Adipocyte (in vitro differentiated cells): ENCODE measurements around the gene PPM1E.
"Not testable (repeated sequence)": the region's sequence is repeated elsewhere in the genome, so short reads cannot be mapped to it uniquely, and the experiment has no call there.

Experiments
- DNase-seq: peaks from one replicate; pipeline ENCODE4 v3.0.0-alpha.2; 2015; ENCODE audit warnings: low read depth
- H3K27me3 ChIP-seq: replicated peaks from 2 replicates; pipeline ENCODE4 v1.7.0; 2013; ENCODE audit warnings: mild to moderate bottlenecking, low read length, moderate library complexity; ENCODE audit not compliant: control insufficient read depth, insufficient read depth
- H3K36me3 ChIP-seq: 2 replicates; pipeline ENCODE4 v1.7.0; 2013; ENCODE audit warnings: low read length, mild to moderate bottlenecking, moderate library complexity; ENCODE audit not compliant: control insufficient read depth, insufficient read depth, severe bottlenecking
- H3K4me1 ChIP-seq: 2 replicates; pipeline ENCODE4 v1.7.0; 2013; ENCODE audit warnings: mild to moderate bottlenecking, low read length, moderate library complexity; ENCODE audit not compliant: control insufficient read depth, insufficient read depth
- H3K4me3 ChIP-seq: 2 replicates; pipeline ENCODE4 v1.7.0; 2013; ENCODE audit warnings: mild to moderate bottlenecking, low read length, moderate library complexity
- H3K9ac ChIP-seq: 2 replicates; pipeline ENCODE4 v1.7.0; 2013; ENCODE audit warnings: mild to moderate bottlenecking, low read length, moderate library complexity
- H3K9me3 ChIP-seq: 2 replicates; pipeline ENCODE4 v1.7.0; 2013; ENCODE audit warnings: mild to moderate bottlenecking, low read length, moderate library complexity; ENCODE audit not compliant: control insufficient read depth

PPM1E gene

DNA sequence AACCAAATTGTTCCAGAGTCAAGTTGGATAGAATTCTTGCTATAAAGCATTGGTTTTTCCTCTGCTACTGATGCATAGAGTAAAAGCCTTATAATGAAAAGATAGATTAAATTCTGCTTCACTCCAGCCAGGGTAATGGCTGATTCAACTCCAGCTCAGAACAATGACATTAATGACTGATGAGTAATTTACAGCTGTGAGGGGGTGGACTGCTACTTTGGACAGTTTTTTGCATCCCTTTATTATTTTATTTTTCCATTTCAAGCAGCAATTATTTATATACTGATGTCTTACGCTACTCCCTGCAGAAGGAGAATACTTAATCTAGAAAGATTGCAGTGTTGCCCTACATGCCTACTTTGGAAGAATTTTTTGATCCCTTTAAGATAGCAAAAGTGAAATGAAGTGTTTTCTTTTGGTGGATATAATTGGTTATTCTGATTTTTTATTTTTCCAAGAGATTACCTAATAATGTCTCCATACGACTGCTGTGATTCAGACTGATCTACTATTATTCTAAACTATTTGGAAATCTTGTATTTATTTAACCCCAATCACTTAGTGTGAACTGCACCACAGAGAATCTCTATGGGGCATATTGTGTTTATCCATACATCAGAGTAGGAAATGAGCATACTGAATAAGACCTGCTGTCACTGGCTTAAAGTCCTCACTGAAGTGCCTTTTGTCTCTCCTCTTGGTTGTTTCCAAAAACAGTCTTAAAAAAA, 201.5 kb downstream of the PPM1E start:
- H3K9me3 ChIP-seq, result no peaks in the 10 kb centered on the region
- peak; percentile 20 for DNase-seq
- H3K9ac ChIP-seq, result no peak overlapping the region
- H3K4me1 ChIP-seq, result peaks cover 9% of the 10 kb centered on the region
- H3K4me3 ChIP-seq, result no peak overlapping the region
- no peaks in the 10 kb centered on the region for H3K36me3 ChIP-seq
- no peaks in the 10 kb centered on the region for H3K27me3 ChIP-seq

DNA sequence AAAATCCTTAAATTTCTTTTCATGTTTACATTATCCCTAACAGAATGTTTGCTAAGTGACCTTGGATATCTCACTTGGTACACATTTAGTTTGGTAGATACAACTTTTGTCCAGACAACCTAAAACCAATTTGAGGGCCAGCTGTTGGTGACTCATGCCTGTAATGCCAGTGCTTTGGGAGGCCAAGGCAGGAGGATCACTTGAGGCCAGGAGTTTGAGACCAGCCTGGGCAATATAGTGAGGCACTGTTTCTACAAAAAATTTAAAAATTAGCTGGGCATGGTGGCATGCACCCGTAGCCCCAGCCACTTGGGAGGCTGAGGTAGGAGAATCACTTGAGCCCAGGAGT, 202.0 kb downstream of the PPM1E start:
- DNase-seq, H3K27me3 ChIP-seq, H3K4me1 ChIP-seq, H3K9ac ChIP-seq, H3K9me3 ChIP-seq, H3K4me3 ChIP-seq, H3K36me3 ChIP-seq: not testable (repeated sequence)

DNA sequence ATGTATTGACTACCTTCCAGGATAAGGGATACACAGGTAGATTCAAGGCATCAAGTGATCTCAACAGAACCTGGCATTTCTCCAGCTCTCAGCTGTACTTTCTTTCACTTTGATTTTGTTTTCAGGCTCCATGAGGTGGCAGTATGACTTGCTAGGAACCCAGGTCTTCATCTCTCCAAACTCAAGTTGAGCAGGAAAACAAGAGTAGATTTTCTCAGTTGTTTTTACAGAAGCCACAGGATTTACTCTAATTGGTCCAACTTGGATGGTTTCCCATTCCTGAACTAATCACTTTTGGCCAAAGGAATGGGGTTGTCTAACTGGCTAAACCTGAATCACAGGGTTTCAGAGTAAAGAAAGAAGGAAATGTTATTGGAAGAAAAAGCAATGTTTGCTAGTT, 204.4 kb downstream of the PPM1E start:
- Histone ChIP-seq H3K36me3 (no peaks in the 10 kb centered on the region), H3K4me3 (no peak overlapping the region), H3K4me1 (peaks cover 11% of the 10 kb centered on the region), H3K9me3 (no peaks in the 10 kb centered on the region), H3K9ac (no peak overlapping the region), H3K27me3 (no peaks in the 10 kb centered on the region)
- peak; percentile 61 for DNase-seq

DNA sequence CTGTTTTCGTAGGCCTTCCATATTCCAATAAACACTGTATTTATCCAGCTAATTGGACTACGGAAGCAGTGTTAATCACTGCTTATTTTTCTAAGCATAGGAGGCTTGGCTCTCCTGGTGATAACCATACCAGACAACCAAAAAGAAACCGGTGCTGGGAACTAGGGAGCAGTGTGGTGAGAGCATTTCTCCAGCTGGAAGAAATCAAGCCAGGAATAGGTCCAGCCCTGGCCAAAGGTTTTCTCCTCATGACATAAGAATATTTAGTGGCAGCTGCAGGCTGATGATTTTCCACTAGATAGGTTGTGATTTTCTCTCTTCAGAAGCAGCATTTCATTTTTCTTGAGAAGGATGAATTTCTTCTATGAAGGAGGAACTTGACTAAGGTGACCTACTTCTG, 209.6 kb downstream of the PPM1E start:
- Histone ChIP-seq H3K4me3 (no peak overlapping the region), H3K36me3 (no peaks in the 10 kb centered on the region), H3K9ac (no peak overlapping the region), H3K4me1 (peaks cover 8% of the 10 kb centered on the region), H3K27me3 (no peaks in the 10 kb centered on the region), H3K9me3 (no peaks in the 10 kb centered on the region)
- no peak for DNase-seq

DNA sequence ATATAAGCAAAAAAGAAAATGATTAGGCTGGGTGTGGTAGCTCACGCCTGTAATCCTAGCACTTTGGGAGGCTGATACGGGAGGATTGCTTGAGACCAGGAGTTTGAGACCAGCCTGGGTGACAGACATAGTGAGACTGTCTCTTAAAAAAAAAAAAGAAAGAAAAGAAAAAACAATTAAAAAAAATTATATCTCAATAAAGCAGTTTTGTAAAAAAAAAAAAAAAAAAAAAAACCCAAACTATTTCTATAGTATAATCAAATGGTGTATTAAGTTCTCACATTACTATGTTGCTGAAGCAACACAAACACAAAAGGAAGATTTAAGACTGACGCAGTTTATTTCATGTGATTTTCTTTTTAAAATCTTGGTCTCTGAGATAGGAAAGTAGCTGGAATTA, 210.6 kb downstream of the PPM1E start:
- DNase-seq, result no peak
- no peaks in the 10 kb centered on the region for H3K9me3 ChIP-seq
- H3K4me3 ChIP-seq, result no peak overlapping the region
- H3K36me3 ChIP-seq, result no peaks in the 10 kb centered on the region
- peaks cover 8% of the 10 kb centered on the region for H3K4me1 ChIP-seq
- no peak overlapping the region for H3K9ac ChIP-seq
- H3K27me3 ChIP-seq, result no peaks in the 10 kb centered on the region

DNA sequence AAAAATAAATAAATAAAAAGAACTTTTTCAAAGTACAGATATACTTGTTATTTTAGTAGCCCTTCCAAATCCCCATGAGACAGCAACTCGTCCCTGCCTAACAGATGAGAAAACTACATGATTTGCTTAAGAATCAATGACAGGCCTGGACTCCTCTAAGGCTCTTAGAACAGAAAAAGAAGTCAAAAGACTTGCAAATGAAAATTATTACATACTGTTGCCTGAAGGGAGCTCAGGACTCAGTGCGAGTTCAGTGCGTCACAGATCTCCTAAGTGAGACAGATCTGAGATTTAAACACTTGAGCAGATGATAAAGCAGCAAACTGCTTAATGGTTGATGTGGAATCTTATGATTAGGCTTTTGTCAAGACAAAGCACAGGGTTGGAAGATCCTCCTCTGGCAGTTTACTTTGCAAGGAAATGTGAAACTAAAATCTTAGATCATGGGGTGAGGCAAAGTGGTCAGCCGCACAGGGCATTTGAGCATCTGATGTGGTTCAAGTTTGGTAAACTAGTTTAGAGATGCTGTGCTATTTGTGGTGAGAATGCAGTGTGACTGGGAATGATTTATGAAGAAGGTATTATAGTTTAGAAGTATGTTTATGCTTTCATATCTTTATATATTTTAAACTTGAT, 212.9 kb downstream of the PPM1E start:
- DNase-seq, result no peak
- Histone ChIP-seq H3K4me3 (no peak overlapping the region), H3K9ac (no peak overlapping the region), H3K4me1 (peaks cover 8% of the 10 kb centered on the region), H3K27me3 (no peaks in the 10 kb centered on the region), H3K9me3 (no peaks in the 10 kb centered on the region), H3K36me3 (no peaks in the 10 kb centered on the region)

DNA sequence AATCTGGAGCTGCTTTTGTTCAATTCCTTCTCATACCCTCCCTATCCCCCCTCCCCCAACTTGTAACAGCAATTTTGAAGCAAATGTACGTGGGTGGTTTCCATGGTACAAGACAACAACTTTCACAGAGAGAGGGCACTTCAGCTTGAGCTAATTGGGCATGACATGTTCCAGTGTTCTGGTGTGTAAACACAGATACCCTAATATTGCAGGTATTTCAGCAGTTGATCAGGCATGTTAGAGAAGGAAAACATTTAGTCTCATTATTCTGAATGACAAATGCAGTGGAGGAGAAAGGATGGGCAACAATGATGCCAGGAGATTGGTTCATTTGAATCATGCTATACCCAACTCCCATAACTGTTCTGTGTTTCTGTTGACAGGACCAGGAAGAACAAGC, 213.5 kb downstream of the PPM1E start:
- peaks cover 8% of the 10 kb centered on the region for H3K4me1 ChIP-seq
- DNase-seq, result no peak
- no peak overlapping the region for H3K9ac ChIP-seq
- no peaks in the 10 kb centered on the region for H3K36me3 ChIP-seq
- H3K9me3 ChIP-seq, result no peaks in the 10 kb centered on the region
- no peaks in the 10 kb centered on the region for H3K27me3 ChIP-seq
- no peak overlapping the region for H3K4me3 ChIP-seq

DNA sequence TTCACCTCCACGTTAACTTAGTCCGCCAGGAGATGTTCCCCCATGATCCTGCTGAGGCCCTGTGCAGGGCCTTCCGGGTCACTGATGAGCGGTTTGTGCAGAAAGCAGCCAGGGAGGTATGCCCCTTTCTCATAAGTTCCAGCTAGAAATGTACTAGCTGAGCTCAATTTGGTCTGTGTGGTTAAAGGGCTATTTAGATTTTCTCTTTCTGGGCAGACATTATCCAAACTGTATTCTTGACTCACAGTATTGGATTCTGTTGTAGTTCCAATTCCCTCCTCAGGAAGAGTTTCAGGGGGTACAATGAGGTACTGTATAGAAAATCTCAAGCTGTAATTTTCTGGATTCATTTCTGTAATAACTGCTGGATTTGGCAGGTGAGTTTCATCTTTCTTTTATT, 214.0 kb downstream of the PPM1E start:
- Histone ChIP-seq H3K4me1 (peaks cover 8% of the 10 kb centered on the region), H3K9me3 (no peaks in the 10 kb centered on the region), H3K36me3 (no peaks in the 10 kb centered on the region), H3K9ac (no peak overlapping the region), H3K4me3 (no peak overlapping the region), H3K27me3 (no peaks in the 10 kb centered on the region)
- no peak for DNase-seq

DNA sequence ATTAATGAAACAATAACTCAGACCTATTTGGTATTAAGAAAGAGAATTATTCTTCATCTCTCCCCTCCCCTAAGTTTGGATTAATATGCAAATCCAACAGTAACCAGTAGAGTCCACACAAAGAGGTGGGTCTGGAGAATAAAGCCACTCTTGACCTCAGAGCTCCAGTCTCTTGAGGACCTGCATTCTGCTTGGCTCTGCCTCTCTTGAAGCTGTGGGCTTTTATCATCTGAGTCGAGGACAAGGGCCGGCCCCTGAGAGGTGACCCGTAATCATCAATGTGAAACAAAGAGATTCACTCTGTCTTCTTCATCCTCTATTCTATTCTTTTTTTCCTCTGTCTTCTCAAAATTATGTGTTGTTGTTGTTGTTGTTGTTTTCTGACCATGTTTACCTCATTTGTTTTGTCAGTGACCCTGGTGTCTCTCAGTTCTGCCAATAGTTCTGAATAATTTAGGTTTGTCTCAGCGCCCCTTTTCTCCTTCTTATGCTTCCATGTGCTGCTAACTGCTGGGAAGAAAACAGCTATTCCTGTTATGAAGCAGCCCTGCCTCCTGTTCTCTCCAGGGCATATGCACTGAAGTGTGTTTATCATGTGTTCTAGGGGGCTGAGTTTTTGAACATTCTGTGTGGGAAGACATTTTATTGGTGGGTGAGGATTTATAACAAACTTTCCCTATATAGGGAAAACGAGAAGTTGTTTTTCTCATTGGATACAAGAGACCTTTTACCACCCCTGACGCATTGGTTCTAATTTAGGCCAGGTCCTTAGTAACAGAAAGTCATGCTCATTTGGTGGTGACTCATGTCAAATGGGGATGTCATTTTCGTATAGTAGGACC, 215.2 kb downstream of the PPM1E start:
- H3K9me3 ChIP-seq, result no peaks in the 10 kb centered on the region
- H3K9ac ChIP-seq, result no peak overlapping the region
- no peaks in the 10 kb centered on the region for H3K36me3 ChIP-seq
- no peak for DNase-seq
- H3K4me3 ChIP-seq, result no peak overlapping the region
- H3K27me3 ChIP-seq, result no peaks in the 10 kb centered on the region
- H3K4me1 ChIP-seq, result no peaks in the 10 kb centered on the region

DNA sequence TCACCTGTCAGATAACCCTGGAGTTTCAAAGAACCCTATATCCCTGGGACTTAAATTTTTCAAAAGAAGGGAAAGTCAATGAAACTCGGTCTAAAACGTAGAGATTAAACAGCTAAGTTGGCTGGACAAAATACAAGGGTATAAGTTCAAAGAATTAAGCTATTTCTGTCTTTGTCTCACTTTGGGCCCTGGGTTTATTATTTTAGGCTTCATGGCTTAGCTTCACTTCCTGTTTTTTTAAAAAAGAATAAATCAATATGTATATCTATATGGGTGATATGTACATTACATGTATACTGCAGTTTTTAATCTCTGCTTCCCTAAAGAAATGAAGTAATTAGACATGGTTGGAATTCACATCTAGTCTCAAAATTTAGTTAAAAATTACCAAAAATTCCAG, 218.7 kb downstream of the PPM1E start:
- no peaks in the 10 kb centered on the region for H3K36me3 ChIP-seq
- DNase-seq, result no peak
- no peak overlapping the region for H3K9ac ChIP-seq
- no peaks in the 10 kb centered on the region for H3K9me3 ChIP-seq
- no peak overlapping the region for H3K4me3 ChIP-seq
- H3K27me3 ChIP-seq, result no peaks in the 10 kb centered on the region
- no peaks in the 10 kb centered on the region for H3K4me1 ChIP-seq

DNA sequence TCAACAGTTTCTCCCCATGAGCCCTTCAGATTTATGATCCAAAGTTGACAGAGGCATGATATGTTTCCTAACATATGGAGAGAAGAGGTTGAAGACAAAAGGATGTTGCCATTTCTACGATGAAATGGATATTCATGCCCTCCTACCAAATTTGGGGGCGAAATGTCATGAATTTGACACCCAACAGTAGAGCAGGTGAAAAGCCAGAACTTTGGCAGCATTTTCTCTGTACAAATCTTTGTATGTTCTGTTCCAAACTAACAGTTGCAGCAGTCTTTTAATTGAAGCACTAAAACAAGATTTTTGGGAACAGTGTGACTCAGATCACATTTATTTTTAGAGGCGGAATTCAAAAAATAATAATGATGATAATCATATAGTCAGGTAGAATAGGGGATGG, 220.9 kb downstream of the PPM1E start:
- DNase-seq, result no peak
- Histone ChIP-seq H3K36me3 (no peaks in the 10 kb centered on the region), H3K4me1 (no peaks in the 10 kb centered on the region), H3K9ac (no peak overlapping the region), H3K4me3 (no peak overlapping the region), H3K27me3 (no peaks in the 10 kb centered on the region), H3K9me3 (no peaks in the 10 kb centered on the region)
